Right lobe of liver (tissue), 6 donors: ENCODE results near the gene POLR3B. TPM values are rescaled to one million over a fixed set of nuclear protein-coding genes. Genes with fewer than 3 reads are reported as not detected.
"Not testable (repeated sequence)": the region's sequence is repeated elsewhere in the genome, so short reads cannot be mapped to it uniquely, and the experiment has no call there.

ENCODE experiments used
- ATAC-seq, 4 donors: fragments of 200-7000 bp; cut with Tn5 transposase; one replicate each; pipeline ENCODE4 v1.9.1; 2020; ENCODE audit warnings: mild to moderate bottlenecking in 4 of 4, moderate library complexity in 4 of 4
- DNase-seq, 3 donors: peaks; one replicate each; pipeline ENCODE4 v3.0.0-alpha.2; 2020
- H3K27ac ChIP-seq, 3 donors: fragments of 200-600 bp; one replicate each; pipeline ENCODE4 v1.8.0; 2022
- H3K27me3 ChIP-seq, 2 donors: fragments of 200-600 bp; one replicate each; pipeline ENCODE4 v1.8.0; 2022
- H3K36me3 ChIP-seq, 4 donors: fragments of 200-600 bp; sonication (generic) in 1 of 4; one replicate each; pipeline versions ENCODE4 v1.5.1 to v1.8.0; 2017 to 2022; ENCODE audit warnings: control low read depth in 1 of 4
- H3K4me1 ChIP-seq, 4 donors: fragments of 200-600 bp; sonication (generic) in 1 of 4; one replicate each; pipeline versions ENCODE4 v1.5.1 to v1.8.0; 2017 to 2022; ENCODE audit warnings: control low read depth in 1 of 4
- H3K4me3 ChIP-seq, 3 donors: fragments of 200-600 bp; one replicate each; pipeline ENCODE4 v1.8.0; 2022
- H3K9me3 ChIP-seq, 4 donors: fragments of 200-600 bp; sonication (generic) in 1 of 4; one replicate each; pipeline versions ENCODE4 v1.5.1 to v1.8.0; 2017 to 2022; ENCODE audit warnings: control low read depth in 1 of 4
- CTCF ChIP-seq, 4 donors: fragments of 200-600 bp in 3 of 4; fragments of 450-650 bp in 1 of 4; IDR thresholded peaks; one replicate each; pipeline versions ENCODE4 v1.5.1 to v1.8.0; 2016 to 2022; ENCODE audit warnings: antibody characterized with exemption in 4 of 4, mild to moderate bottlenecking in 2 of 4
- POLR2A ChIP-seq: fragments of 450-650 bp; IDR thresholded peaks from one replicate; pipeline ENCODE4 v1.6.1; 2017; ENCODE audit warnings: antibody characterized with exemption, mild to moderate bottlenecking
- WGBS: methylation state at CpG from one replicate; pipeline ENCODE4 v1.1.6; 2018; ENCODE audit warnings: low coverage, low lambda C conversion rate; ENCODE audit not compliant: insufficient coverage; ENCODE audit errors: missing lambda C conversion rate; 5-methylcytosine and 5-hydroxymethylcytosine counted together
- intact Hi-C, 2 donors: fragments of 100-400 bp; cut with DNase I; formaldehyde crosslinking; loops; one replicate each; pipeline versions ENCODE4 v1.11.2 to v1.14.1; 2022
- total RNA-seq, 6 experiments: library from RNA; depleted of rRNA in 2 of 6; stranded (reverse); fragments of >200 nt in 2 of 6; fragmentation: NEBNext Ultra II Directional in 3 of 6; extraction: Animal tissue kit (Norgen Biotek cat#: 25700) in 3 of 6; gene quantifications; one replicate each; pipeline versions ENCODE4 v1.1.0 to v1.2.4, GENCODE V29; 2016 to 2023
- donor health status: DM: no; HTN: yes; CAD: no.
- donor health status: DM: no; HTN: no; CAD: no.
- donor health status: DM: no; HTN: no; CAD: no.
- donor health status: DM: no; HTN: yes; CAD: no.
- donor health status: DM: no; HTN: yes; CAD: no.

The POLR3B gene
- total RNA-seq, 6 experiments from 2014 or later = 6.8 to 10.9 (median 8.7) TPM

- Histone ChIP-seq H3K9me3 (no peaks in the 10 kb centered on the region), H3K36me3 (peaks cover 0 to 10% (median 3%) of the 10 kb centered on the region in 4 donors), H3K4me1 (peaks cover 0 to 9% (median 0%) of the 10 kb centered on the region in 4 donors), H3K4me3 (no peak overlapping the region), H3K27ac (peak overlapping the region in 2 of 3 donors; percentile 24 to 37), H3K27me3 (no peaks in the 10 kb centered on the region)
- TF ChIP-seq POLR2A (no peak), CTCF (IDR thresholded peaks at IDR 0.05) (no peak)
- DNase-seq (no peak), ATAC-seq (peak in 2 of 4 donors; percentile 63 to 95)
- 46% methylated on average over 6 of the region's 6 CpGs for WGBS
- intact Hi-C loops = no loop called here
These were observed 12.2 kb downstream of the POLR3B start for GRCh38 chr12:106369624-106370346.

- WGBS = 66% methylated on average over 4 of the region's 4 CpGs
- Histone ChIP-seq H3K27ac (no peak overlapping the region), H3K4me1 (no peaks in the 10 kb centered on the region), H3K9me3 (no peaks in the 10 kb centered on the region), H3K27me3 (no peaks in the 10 kb centered on the region), H3K4me3 (no peak overlapping the region), H3K36me3 (peaks cover 0 to 28% (median 10%) of the 10 kb centered on the region in 4 donors)
- ATAC-seq (no peak), DNase-seq (no peak)
- TF ChIP-seq CTCF (IDR thresholded peaks at IDR 0.05) (no peak), POLR2A (no peak)
- intact Hi-C loops = no loop called here
These were observed 21.2 kb downstream of the POLR3B start for GRCh38 chr12:106378788-106379187.

GRCh38 chr12:106380954-106381353, 23.4 kb downstream of the POLR3B start:
- DNase-seq (no peak), ATAC-seq (no peak)
- TF ChIP-seq CTCF (IDR thresholded peaks at IDR 0.05) = no peak
- no peaks in the 10 kb centered on the region for H3K27me3 ChIP-seq
- no peaks in the 10 kb centered on the region for H3K9me3 ChIP-seq
- intact Hi-C loops = no loop called here
- no peak overlapping the region for H3K27ac ChIP-seq
- no peaks in the 10 kb centered on the region for H3K4me1 ChIP-seq
- H3K4me3 ChIP-seq = no peak overlapping the region
- H3K36me3 ChIP-seq = peaks cover 0 to 25% (median 10%) of the 10 kb centered on the region in 4 donors
- 89% methylated on average over 1 of the region's 1 CpG for whole genome bisulfite sequencing

- H3K36me3 ChIP-seq = peaks cover 0 to 17% (median 8%) of the 10 kb centered on the region in 4 donors
- DNase-seq, H3K4me1 ChIP-seq, H3K27ac ChIP-seq, H3K27me3 ChIP-seq, H3K4me3 ChIP-seq, intact Hi-C loops, ATAC-seq, H3K9me3 ChIP-seq: not testable (repeated sequence)
- WGBS = 88% methylated on average over 1 of the region's 4 CpGs
These were observed 24.3 kb downstream of the POLR3B start for GRCh38 chr12:106381866-106382265.

GRCh38 chr12:106386813-106387535, 29.4 kb downstream of the POLR3B start:
- Histone ChIP-seq H3K27me3 (no peaks in the 10 kb centered on the region), H3K27ac (no peak overlapping the region), H3K4me3 (no peak overlapping the region), H3K9me3 (no peaks in the 10 kb centered on the region), H3K4me1 (no peaks in the 10 kb centered on the region), H3K36me3 (no peaks in the 10 kb centered on the region)
- WGBS = 81% methylated on average over 2 of the region's 5 CpGs
- TF ChIP-seq CTCF (IDR thresholded peaks at IDR 0.05) (no peak), POLR2A (no peak)
- DNase-seq (no peak), ATAC-seq (no peak)
- intact Hi-C loops = no loop called here
